Liver (tissue), 2 donors: ENCODE data around the gene BTBD9.

ENCODE experiments used
- RAD21 ChIP-seq, 2 donors: IDR thresholded peaks; 2 replicates each; pipeline ENCODE4 v1.6.1; 2016; ENCODE audit warnings: antibody characterized with exemption in 2 of 2, mild to moderate bottlenecking in 2 of 2
- REST ChIP-seq: IDR thresholded peaks from 2 replicates; pipeline ENCODE4 v1.6.1; 2016; ENCODE audit warnings: antibody characterized with exemption, mild to moderate bottlenecking
- donor health status: healthy.

- no peak for TF ChIP-seq REST
- TF ChIP-seq RAD21 (IDR thresholded peaks at IDR 0.05): no peak
Measured at GRCh38 chr6:38153798-38154345, 485.9 kb downstream of the BTBD9 start.
